Naive thymus-derived CD4-positive, alpha-beta T cell (primary cell): ENCODE data around the gene FAM32A. TPM values are rescaled to one million over a fixed set of nuclear protein-coding genes. Genes with fewer than 3 reads are reported as not detected.
A peak's percentile ranks its signal among the peaks of the same experiment; 100 is the strongest.

Experiments
- ATAC-seq: fragments of 150-1000 bp; cut with Tn5 transposase; 2 replicates; pipeline ENCODE4 v1.10.0; 2021; ENCODE audit warnings: mild to moderate bottlenecking, moderate library complexity
- CTCF ChIA-PET: fragments of 350-600 bp; sonication (Branson Sonifier 250); formaldehyde crosslinking; loops from one replicate; lab custom pipeline; 2021; ENCODE audit warnings: antibody characterized with exemption; lab: Charles Lee
- POLR2A ChIA-PET: fragments of 350-600 bp; sonication (Branson Sonifier 250); formaldehyde crosslinking; loops from one replicate; lab custom pipeline; 2021; ENCODE audit warnings: antibody characterized with exemption, inconsistent platforms; lab: Charles Lee
- DNase-seq, 9 donors: peaks; one replicate each; pipeline versions ENCODE4 v3.0.0 to v3.0.0-alpha.2; 2020 to 2022; ENCODE audit warnings: mixed read lengths in 1 of 9
- H3K27ac ChIP-seq: one replicate; pipeline ENCODE4 v1.7.0; 2013; ENCODE audit warnings: mild to moderate bottlenecking, low read depth, low read length, moderate library complexity
- H3K27me3 ChIP-seq, 2 donors: one replicate each; pipeline ENCODE4 v1.7.0; 2013; ENCODE audit warnings: low read length in 2 of 2, mild to moderate bottlenecking in 2 of 2, moderate library complexity in 2 of 2; ENCODE audit not compliant: control insufficient read depth in 2 of 2, insufficient read depth in 2 of 2
- H3K36me3 ChIP-seq, 3 experiments: 1 replicate in 2 of 3; 2 replicates in 1 of 3; pipeline ENCODE4 v1.7.0; 2013; ENCODE audit warnings: low read length in 3 of 3, mild to moderate bottlenecking in 3 of 3, moderate library complexity in 1 of 3; ENCODE audit not compliant: insufficient read depth in 3 of 3, control insufficient read depth in 2 of 3
- H3K4me1 ChIP-seq, 2 donors: one replicate each; pipeline ENCODE4 v1.7.0; 2013; ENCODE audit warnings: low read length in 2 of 2, mild to moderate bottlenecking in 2 of 2, moderate library complexity in 1 of 2; ENCODE audit not compliant: control insufficient read depth in 2 of 2, insufficient read depth in 2 of 2
- H3K4me3 ChIP-seq: 2 replicates; pipeline ENCODE4 v1.7.0; 2013; ENCODE audit warnings: mild to moderate bottlenecking, low read length
- H3K9me3 ChIP-seq, 3 experiments: 1 replicate in 2 of 3; 2 replicates in 1 of 3; pipeline ENCODE4 v1.7.0; 2013; ENCODE audit warnings: low read length in 3 of 3; ENCODE audit not compliant: control insufficient read depth in 2 of 3
- H3K27ac Mint-ChIP-seq, 9 donors: one replicate each; pipeline ENCODE4 v1.8.0; 2020 to 2022; ENCODE audit warnings: mixed read lengths in 9 of 9, mild to moderate bottlenecking in 8 of 9, moderate library complexity in 5 of 9, inconsistent platforms in 2 of 9
- H3K27me3 Mint-ChIP-seq, 5 donors: one replicate each; pipeline ENCODE4 v1.8.0; 2021 to 2022; ENCODE audit warnings: mixed read lengths in 5 of 5, mild to moderate bottlenecking in 1 of 5
- H3K36me3 Mint-ChIP-seq, 5 donors: one replicate each; pipeline ENCODE4 v1.8.0; 2020 to 2022; ENCODE audit warnings: mixed read lengths in 5 of 5, mild to moderate bottlenecking in 3 of 5, inconsistent platforms in 1 of 5
- H3K4me1 Mint-ChIP-seq, 7 donors: one replicate each; pipeline ENCODE4 v1.8.0; 2020 to 2022; ENCODE audit warnings: mixed read lengths in 7 of 7, mild to moderate bottlenecking in 3 of 7, inconsistent platforms in 1 of 7
- H3K4me3 Mint-ChIP-seq, 10 donors: one replicate each; pipeline ENCODE4 v1.8.0; 2020 to 2022; ENCODE audit warnings: mild to moderate bottlenecking in 10 of 10, mixed read lengths in 10 of 10, moderate library complexity in 6 of 10, inconsistent platforms in 2 of 10
- H3K9me3 Mint-ChIP-seq, 11 donors: one replicate each; pipeline ENCODE4 v1.8.0; 2020 to 2022; ENCODE audit warnings: mixed read lengths in 11 of 11, mild to moderate bottlenecking in 4 of 11, inconsistent platforms in 1 of 11, moderate library complexity in 1 of 11
- intact Hi-C, 2 donors: fragments of 100-400 bp; cut with micrococcal nuclease; formaldehyde crosslinking; loops; one replicate each; pipeline ENCODE4 v1.15.1; 2023
- polyA plus RNA-seq, 2 donors: library from polyadenylated mRNA; unstranded; fragments of 300-500 nt; fragmentation: Illumina TruSeq; gene quantifications; one replicate each; pipeline ENCODE4 v1.2.3, GENCODE V29; 2021
- total RNA-seq, 6 experiments: library from RNA in 5 of 6; stranded (reverse) in 5 of 6; gene quantifications; 1 replicate in 5 of 6; 2 replicates in 1 of 6; pipeline ENCODE4 v1.2.3 and lab custom pipeline; 2021 to 2026

The FAM32A gene
- total and polyA plus RNA-seq, 7 experiments from 2014 or later, result 45.9 to 177 (median 66.3) TPM

DNA sequence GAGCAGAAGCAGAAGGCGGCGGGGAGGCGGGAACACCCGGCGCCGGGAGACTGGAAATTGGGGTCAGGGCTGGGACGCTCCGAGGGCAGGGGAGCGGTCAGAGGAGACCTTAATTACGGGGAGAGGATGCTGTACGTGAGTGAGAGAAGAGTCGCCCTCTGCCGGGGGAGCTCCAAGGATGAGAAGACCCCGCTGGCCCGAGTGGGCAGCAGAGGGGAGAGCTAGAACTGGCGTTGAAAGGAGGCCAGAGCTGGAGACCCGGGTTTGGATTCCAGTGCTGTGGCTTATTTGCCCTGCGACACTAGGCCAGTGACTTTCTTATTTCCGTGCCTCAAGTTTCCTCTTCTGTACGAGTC, 536 bp downstream of the FAM32A start:
- H3K4me3 ChIP-seq, result peak overlapping the region; percentile 97

DNA sequence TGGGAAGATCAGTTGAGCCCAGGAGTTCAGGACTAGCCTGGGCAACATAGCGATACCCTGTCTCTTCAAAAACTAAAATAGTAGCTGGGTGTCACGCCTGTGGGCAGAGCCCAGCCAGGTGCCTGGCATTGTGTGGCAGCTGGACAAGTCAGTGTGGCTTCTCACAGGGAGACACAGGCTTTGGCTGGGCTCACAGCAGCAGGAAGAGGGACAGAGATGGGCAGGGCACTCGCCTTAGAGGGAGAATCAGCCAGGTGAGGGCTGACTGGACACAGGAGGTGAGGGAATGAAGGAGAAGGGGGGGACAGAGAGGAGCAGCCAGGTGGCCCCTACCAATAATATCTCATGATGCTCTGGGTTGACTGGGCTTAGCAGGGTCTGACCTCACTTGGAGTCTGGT, 3.3 kb downstream of the FAM32A start:
- peak overlapping the region in 4 of 10 donors; percentile 6 to 66 (median 28) for H3K4me3 Mint-ChIP-seq
- Histone ChIP-seq H3K36me3 (peaks cover 10 to 59% (median 31%) of the 10 kb centered on the region in 3 experiments), H3K9me3 (no peaks in the 10 kb centered on the region), H3K4me1 (peaks cover 13 to 16% of the 10 kb centered on the region in 2 donors), H3K27ac (peak overlapping the region; percentile 2), H3K27me3 (no peaks in the 10 kb centered on the region), H3K4me3 (no peak overlapping the region)
- DNase-seq (no peak), ATAC-seq (no peak)
- H3K27me3 Mint-ChIP-seq, result peaks cover 0 to 2% (median 0%) of the 10 kb centered on the region in 5 donors
- peak overlapping the region in 4 of 9 donors; percentile 4 to 57 (median 18) for H3K27ac Mint-ChIP-seq
- ChIA-PET POLR2A (interaction anchor here (1.2 to 1.3 kb wide), 2 partner anchors 9 to 26 kb away, joined by 3 read pairs; partner anchors contain the start of gene AP1M1), CTCF (interaction anchor here (0.7 to 0.9 kb wide), 2 partner anchors 147 to 226 kb away, joined by 3 to 4 read pairs; no protein-coding TSS in a partner anchor)
- intact Hi-C loops, result no loop called here
- H3K36me3 Mint-ChIP-seq, result peaks cover 4 to 31% (median 11%) of the 10 kb centered on the region in 5 donors
- H3K4me1 Mint-ChIP-seq, result peaks cover 9 to 39% (median 30%) of the 10 kb centered on the region in 7 donors
- H3K9me3 Mint-ChIP-seq, result peaks cover 0 to 5% (median 0%) of the 10 kb centered on the region in 11 donors

More for the DNA sequence above, 536 bp downstream of the FAM32A start:
- Histone ChIP-seq H3K27ac (peak overlapping the region; percentile 87), H3K27me3 (peaks cover 0 to 4% of the 10 kb centered on the region in 2 donors), H3K36me3 (peaks cover 8 to 39% (median 20%) of the 10 kb centered on the region in 3 experiments), H3K4me1 (peaks cover 13 to 16% of the 10 kb centered on the region in 2 donors), H3K9me3 (no peaks in the 10 kb centered on the region)
- H3K9me3 Mint-ChIP-seq, result peaks cover 0 to 5% (median 0%) of the 10 kb centered on the region in 11 donors
- ChIA-PET POLR2A (interaction anchor here (0.5 to 2.4 kb wide), 26 partner anchors 9 to 349 kb away, joined by 3 to 26 read pairs (median 6); partner anchors contain the start of genes AP1M1 and KLF2), CTCF (interaction anchor here (0.7 to 2.8 kb wide), 13 partner anchors 9 to 232 kb away, joined by 3 to 12 read pairs (median 5); partner anchors contain the start of gene AP1M1)
- H3K36me3 Mint-ChIP-seq, result peaks cover 4 to 24% (median 10%) of the 10 kb centered on the region in 5 donors
- DNase-seq (peak; percentile 12 to 53 (median 35)), ATAC-seq (peak; percentile 47)
- H3K27ac Mint-ChIP-seq, result peak overlapping the region; percentile 94 to 100 (median 96)
- intact Hi-C loops, result loop anchor here (1.0 kb wide), 11 partner anchors 12 to 357 kb away; partner anchors contain the start of genes AP1M1 (in 2 of the 2), RAB8A (in 2 of the 2), CHERP (in 1 of the 2) and HSH2D (in 1 of the 2)
- peak overlapping the region; percentile 90 to 100 (median 99) for H3K4me3 Mint-ChIP-seq
- peaks cover 9 to 46% (median 36%) of the 10 kb centered on the region in 7 donors for H3K4me1 Mint-ChIP-seq
- H3K27me3 Mint-ChIP-seq, result peaks cover 0 to 2% (median 0%) of the 10 kb centered on the region in 5 donors

DNA sequence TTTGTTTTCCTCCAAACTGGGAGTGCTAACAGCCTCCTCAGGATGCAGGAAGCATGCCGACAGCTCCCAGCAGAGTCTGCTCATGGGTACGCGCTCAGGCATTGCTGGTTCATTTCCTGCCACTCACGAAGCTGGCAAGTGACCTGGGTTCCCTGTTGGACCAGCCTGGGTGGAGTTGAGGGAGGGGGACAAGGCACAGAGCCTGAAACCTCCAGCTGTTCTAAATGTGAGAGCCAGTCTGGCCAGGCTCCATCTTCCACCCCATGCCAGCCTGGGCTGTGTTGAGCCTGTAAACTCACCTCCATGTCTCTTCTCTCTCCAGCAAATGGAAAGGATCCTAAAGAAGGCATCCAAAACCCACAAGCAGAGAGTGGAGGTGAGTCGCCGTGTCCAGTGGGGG, 5.0 kb downstream of the FAM32A start:
- ChIA-PET CTCF (no interaction called here), POLR2A (no interaction called here)
- Mint-ChIP-seq H3K27ac (peak overlapping the region in 2 of 9 donors; percentile 17 to 59), H3K9me3 (peaks cover 0 to 3% (median 0%) of the 10 kb centered on the region in 11 donors), H3K27me3 (peaks cover 0 to under 1% (median 0%) of the 10 kb centered on the region in 5 donors), H3K36me3 (peaks cover 4 to 31% (median 10%) of the 10 kb centered on the region in 5 donors), H3K4me3 (no peak overlapping the region), H3K4me1 (peaks cover 9 to 35% (median 26%) of the 10 kb centered on the region in 7 donors)
- Histone ChIP-seq H3K4me3 (no peak overlapping the region), H3K27me3 (no peaks in the 10 kb centered on the region), H3K9me3 (no peaks in the 10 kb centered on the region), H3K36me3 (peaks cover 10 to 61% (median 31%) of the 10 kb centered on the region in 3 experiments), H3K4me1 (peaks cover 11 to 13% of the 10 kb centered on the region in 2 donors), H3K27ac (peak overlapping the region; percentile 1)
- DNase-seq, result no peak
- intact Hi-C loops, result no loop called here
- no peak for ATAC-seq

DNA sequence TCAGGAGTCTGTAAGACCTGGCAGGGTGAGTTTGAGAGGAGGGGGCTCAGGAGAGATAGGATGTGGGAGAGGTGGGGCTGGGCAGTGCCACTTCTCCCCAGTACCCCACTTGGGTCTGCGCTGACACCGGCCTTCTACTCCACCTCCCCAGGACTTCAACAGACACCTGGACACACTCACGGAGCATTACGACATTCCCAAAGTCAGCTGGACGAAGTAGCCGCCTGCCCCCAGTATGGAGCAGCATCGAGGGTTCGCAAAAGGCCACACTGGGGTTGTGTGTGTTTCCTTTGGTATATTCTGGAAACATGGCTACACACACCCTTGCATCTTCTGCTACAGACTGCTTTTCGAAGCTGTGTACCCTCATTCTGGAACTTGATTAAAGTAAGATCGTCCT, 5.5 kb downstream of the FAM32A start:
- intact Hi-C loops, result no loop called here
- H3K27me3 ChIP-seq, result no peaks in the 10 kb centered on the region
- no peak for ATAC-seq
- peaks cover 10 to 57% (median 31%) of the 10 kb centered on the region in 3 experiments for H3K36me3 ChIP-seq
- Mint-ChIP-seq H3K36me3 (peaks cover 4 to 28% (median 7%) of the 10 kb centered on the region in 5 donors), H3K4me1 (peaks cover 9 to 30% (median 22%) of the 10 kb centered on the region in 7 donors), H3K9me3 (no peaks in the 10 kb centered on the region), H3K4me3 (no peak overlapping the region), H3K27ac (peak overlapping the region in 2 of 9 donors; percentile 17 to 56), H3K27me3 (no peaks in the 10 kb centered on the region)
- peaks cover 11 to 13% of the 10 kb centered on the region in 2 donors for H3K4me1 ChIP-seq
- no peak for DNase-seq
- CTCF ChIA-PET, result no interaction called here
- no peaks in the 10 kb centered on the region for H3K9me3 ChIP-seq
- no peak overlapping the region for H3K4me3 ChIP-seq
- POLR2A ChIA-PET, result no interaction called here
- H3K27ac ChIP-seq, result peak overlapping the region; percentile 1

DNA sequence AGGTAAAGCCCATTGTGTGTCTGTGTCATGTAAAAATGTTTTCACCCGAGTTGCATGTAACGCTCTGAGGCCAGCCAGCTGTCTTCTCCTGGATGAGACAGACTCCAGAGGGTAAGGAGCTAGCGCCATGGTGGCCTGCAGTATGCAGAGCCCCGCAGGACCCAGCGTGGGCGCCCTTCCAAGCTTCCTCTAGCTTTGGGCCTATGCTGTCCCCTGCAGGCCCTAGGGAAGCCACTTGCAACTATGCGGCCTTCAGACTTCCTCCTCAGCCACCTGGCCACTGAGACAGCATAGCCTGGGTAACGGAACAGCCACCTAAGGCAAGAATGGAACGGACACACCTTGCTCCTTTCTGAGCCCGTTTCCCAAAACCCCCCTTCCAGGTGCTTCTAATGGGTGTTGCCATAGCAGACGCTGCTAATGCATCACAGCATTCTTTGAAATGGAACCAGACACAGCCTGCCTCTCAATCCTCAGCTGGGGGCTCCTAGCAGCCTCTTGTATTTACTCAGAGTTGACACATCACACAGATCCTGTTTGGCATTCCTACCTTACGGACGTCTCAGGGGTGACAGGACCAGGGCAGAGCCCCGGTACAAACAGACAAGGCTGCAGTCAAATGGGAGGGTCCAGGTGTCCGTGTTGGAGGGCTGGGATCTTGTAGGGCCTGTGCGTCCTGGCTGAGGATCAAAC, 6.2 kb downstream of the FAM32A start:
- ChIA-PET POLR2A (no interaction called here), CTCF (no interaction called here)
- Histone ChIP-seq H3K27me3 (no peaks in the 10 kb centered on the region), H3K36me3 (peaks cover 10 to 57% (median 31%) of the 10 kb centered on the region in 3 experiments), H3K9me3 (no peaks in the 10 kb centered on the region), H3K27ac (no peak overlapping the region), H3K4me3 (no peak overlapping the region), H3K4me1 (peaks cover 5 to 7% of the 10 kb centered on the region in 2 donors)
- peaks cover 4 to 27% (median 7%) of the 10 kb centered on the region in 5 donors for H3K36me3 Mint-ChIP-seq
- H3K4me3 Mint-ChIP-seq, result peak overlapping the region in 1 of 10 donors; percentile 20
- H3K9me3 Mint-ChIP-seq, result no peaks in the 10 kb centered on the region
- no peaks in the 10 kb centered on the region for H3K27me3 Mint-ChIP-seq
- peaks cover 9 to 28% (median 20%) of the 10 kb centered on the region in 7 donors for H3K4me1 Mint-ChIP-seq
- intact Hi-C loops, result no loop called here
- DNase-seq, result no peak
- peak overlapping the region in 1 of 9 donors; percentile 34 for H3K27ac Mint-ChIP-seq
- no peak for ATAC-seq

DNA sequence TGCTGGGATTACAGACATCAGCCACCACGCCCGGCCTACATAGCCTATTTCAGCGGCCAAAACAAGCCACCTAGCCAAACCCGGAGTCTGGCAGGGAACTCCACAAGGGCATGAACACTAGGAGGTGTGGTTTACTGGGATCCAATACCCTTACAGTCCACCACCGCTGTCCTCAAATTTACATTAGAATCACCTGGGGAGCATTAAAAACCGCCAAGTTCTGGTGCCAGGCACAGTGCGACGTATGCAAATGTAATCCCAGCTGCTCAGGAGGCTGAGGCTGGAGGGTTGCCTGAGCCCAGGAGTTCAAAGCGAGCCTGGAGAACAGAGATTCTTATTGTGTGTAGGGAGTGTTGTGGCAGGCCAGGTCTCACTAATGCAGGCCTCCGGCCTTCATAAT, 8.3 kb downstream of the FAM32A start:
- ChIA-PET CTCF (interaction anchor here (0.6 to 1.9 kb wide), 2 partner anchors 8 to 207 kb away, joined by 3 to 6 read pairs; partner anchors contain the start of gene FAM32A), POLR2A (interaction anchor here (0.6 to 1.8 kb wide), 2 partner anchors 8 to 52 kb away, joined by 3 to 7 read pairs; partner anchors contain the start of gene FAM32A)
- H3K27me3 Mint-ChIP-seq, result no peaks in the 10 kb centered on the region
- peaks cover 9 to 12% of the 10 kb centered on the region in 2 donors for H3K4me1 ChIP-seq
- intact Hi-C loops, result no loop called here
- no peak overlapping the region for H3K4me3 Mint-ChIP-seq
- DNase-seq, result no peak
- H3K4me1 Mint-ChIP-seq, result peaks cover 7 to 27% (median 17%) of the 10 kb centered on the region in 7 donors
- no peaks in the 10 kb centered on the region for H3K9me3 ChIP-seq
- no peak overlapping the region for H3K4me3 ChIP-seq
- no peak overlapping the region for H3K27ac Mint-ChIP-seq
- H3K36me3 ChIP-seq, result peaks cover 10 to 46% (median 25%) of the 10 kb centered on the region in 3 experiments
- no peaks in the 10 kb centered on the region for H3K9me3 Mint-ChIP-seq
- H3K27ac ChIP-seq, result no peak overlapping the region
- H3K36me3 Mint-ChIP-seq, result peaks cover 0 to 16% (median 6%) of the 10 kb centered on the region in 5 donors
- no peak for ATAC-seq
- no peaks in the 10 kb centered on the region for H3K27me3 ChIP-seq
